ENCODE measurements around the gene SLC16A7.

The SLC16A7 gene

DNA sequence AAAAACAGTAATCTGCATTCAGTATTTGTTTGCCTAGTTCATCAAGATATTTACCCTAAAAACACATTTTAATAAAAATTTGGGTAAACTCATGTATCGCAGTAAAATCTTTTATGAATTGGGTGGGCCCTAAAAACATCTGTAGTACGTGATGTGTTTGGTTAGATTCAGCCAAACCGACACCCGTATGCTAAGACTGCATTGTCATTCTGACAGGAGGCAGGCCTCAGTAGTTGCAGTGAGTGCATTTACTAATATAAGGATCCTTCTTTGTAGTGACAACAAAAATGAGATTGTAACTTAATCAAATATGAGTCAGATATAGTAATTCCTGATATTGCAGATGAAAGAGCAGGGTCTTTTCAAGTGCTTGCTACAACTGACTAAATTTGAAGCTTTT is 191.8 kb downstream of the SLC16A7 start:
- no peak overlapping the region for H3K4me3 ChIP-seq (ENCODE audit: low read depth, low read length)
- no peak for TF ChIP-seq MYC (IDR thresholded peaks at IDR 0.05; ENCODE audit: low read depth, low read length)
- no peak for TF ChIP-seq POLR2A (IDR thresholded peaks at IDR 0.05; ENCODE audit: extremely low read depth, insufficient read length)
- TF ChIP-seq, protein P1, sequence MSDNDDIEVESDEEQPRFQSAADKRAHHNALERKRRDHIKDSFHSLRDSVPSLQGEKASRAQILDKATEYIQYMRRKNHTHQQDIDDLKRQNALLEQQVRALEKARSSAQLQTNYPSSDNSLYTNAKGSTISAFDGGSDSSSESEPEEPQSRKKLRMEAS (IDR thresholded peaks at IDR 0.05; ENCODE audit: low read depth, low read length), result no peak
- TF ChIP-seq, protein P2, sequence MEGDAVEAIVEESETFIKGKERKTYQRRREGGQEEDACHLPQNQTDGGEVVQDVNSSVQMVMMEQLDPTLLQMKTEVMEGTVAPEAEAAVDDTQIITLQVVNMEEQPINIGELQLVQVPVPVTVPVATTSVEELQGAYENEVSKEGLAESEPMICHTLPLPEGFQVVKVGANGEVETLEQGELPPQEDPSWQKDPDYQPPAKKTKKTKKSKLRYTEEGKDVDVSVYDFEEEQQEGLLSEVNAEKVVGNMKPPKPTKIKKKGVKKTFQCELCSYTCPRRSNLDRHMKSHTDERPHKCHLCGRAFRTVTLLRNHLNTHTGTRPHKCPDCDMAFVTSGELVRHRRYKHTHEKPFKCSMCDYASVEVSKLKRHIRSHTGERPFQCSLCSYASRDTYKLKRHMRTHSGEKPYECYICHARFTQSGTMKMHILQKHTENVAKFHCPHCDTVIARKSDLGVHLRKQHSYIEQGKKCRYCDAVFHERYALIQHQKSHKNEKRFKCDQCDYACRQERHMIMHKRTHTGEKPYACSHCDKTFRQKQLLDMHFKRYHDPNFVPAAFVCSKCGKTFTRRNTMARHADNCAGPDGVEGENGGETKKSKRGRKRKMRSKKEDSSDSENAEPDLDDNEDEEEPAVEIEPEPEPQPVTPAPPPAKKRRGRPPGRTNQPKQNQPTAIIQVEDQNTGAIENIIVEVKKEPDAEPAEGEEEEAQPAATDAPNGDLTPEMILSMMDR (IDR thresholded peaks at IDR 0.05; ENCODE audit: low read depth, low read length), result no peak
- DNase-seq (ENCODE audit: low read depth), result no peak

DNA sequence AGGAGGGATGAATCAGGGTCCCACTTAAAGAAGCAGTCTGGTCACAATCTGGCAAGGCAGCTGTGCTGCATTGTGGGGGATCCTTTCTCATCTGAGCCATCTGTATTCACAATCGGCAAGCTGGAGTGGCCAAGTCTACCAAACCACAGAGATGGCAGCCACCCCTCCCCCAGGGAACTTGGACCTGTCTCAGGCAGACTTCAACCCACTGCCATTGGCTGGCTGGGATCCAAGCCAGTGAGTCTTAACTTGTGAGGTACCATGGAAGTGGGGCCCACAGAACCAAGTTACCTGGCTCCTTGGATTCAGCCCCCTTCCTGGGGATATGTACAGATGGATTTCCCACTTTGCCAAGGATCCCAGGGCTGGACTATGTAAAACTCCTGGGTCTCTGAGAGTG is 196.8 kb downstream of the SLC16A7 start:
- DNase-seq (ENCODE audit: low read depth), result no peak
- H3K4me3 ChIP-seq (ENCODE audit: low read depth, low read length), result no peak overlapping the region
- TF ChIP-seq MYC (IDR thresholded peaks at IDR 0.05; ENCODE audit: low read depth, low read length) (no peak), POLR2A (IDR thresholded peaks at IDR 0.05; ENCODE audit: extremely low read depth, insufficient read length) (no peak)
- TF ChIP-seq, protein P2 (IDR thresholded peaks at IDR 0.05; ENCODE audit: low read depth, low read length), result no peak
- TF ChIP-seq, protein P1 (IDR thresholded peaks at IDR 0.05; ENCODE audit: low read depth, low read length), result no peak

DNA sequence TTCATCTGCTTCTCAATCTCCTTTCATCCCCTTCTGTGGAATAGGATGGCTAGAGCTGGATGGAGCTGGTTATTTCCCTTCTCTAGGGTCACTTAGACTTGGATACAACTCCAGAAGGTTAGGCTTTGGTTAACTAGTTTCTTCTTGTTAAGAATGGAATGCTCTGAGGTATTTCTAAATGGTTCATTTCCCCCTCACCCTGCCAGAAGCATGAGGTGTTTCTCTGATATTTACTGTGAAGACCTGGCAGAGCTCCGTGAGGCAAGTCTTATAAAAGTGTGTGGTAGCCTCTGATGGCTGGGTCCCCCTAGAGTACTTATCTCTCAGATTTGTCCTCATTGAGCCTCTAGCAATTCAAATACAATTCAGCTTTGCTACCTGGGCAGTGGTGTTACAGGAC is 207.9 kb downstream of the SLC16A7 start:
- DNase-seq (ENCODE audit: low read depth), result no peak
- TF ChIP-seq MYC (IDR thresholded peaks at IDR 0.05; ENCODE audit: low read depth, low read length) (no peak), POLR2A (IDR thresholded peaks at IDR 0.05; ENCODE audit: extremely low read depth, insufficient read length) (no peak)
- TF ChIP-seq, protein P1 (IDR thresholded peaks at IDR 0.05; ENCODE audit: low read depth, low read length), result no peak
- TF ChIP-seq, protein P2 (IDR thresholded peaks at IDR 0.05; ENCODE audit: low read depth, low read length), result no peak
- H3K4me3 ChIP-seq (ENCODE audit: low read depth, low read length), result no peak overlapping the region

DNA sequence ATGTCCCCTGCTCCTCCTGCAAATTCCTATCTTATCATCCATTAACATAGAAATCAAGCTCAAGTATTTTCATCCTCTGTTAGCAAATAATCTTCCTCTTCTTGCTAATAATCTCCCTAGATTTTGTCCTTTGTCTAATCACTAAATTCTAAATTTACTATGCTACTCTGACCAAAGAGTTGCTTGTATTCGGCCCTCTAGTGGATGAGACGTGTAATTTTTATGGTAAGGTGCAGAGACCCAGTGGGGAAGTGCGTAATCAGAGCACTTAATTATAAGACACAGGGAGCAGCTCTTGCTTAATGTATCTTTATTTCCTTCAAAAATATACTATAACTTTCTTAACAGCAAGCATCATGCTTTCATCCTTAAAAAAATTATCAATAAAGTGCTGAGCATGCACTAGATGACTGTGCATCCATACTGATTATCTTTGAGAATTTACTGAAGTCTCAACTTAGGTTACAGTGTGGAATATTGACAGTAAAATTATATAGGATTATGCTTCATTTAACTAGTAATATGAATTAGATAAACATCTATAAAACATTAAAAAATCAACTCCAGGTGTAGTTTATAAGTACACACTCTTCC is 212.6 kb downstream of the SLC16A7 start:
- H3K4me3 ChIP-seq (ENCODE audit: low read depth, low read length), result no peak overlapping the region
- TF ChIP-seq, protein P1 (IDR thresholded peaks at IDR 0.05; ENCODE audit: low read depth, low read length), result no peak
- TF ChIP-seq, protein P2 (IDR thresholded peaks at IDR 0.05; ENCODE audit: low read depth, low read length), result peak; percentile 74
- peak; percentile 50 for DNase-seq (ENCODE audit: low read depth)

DNA sequence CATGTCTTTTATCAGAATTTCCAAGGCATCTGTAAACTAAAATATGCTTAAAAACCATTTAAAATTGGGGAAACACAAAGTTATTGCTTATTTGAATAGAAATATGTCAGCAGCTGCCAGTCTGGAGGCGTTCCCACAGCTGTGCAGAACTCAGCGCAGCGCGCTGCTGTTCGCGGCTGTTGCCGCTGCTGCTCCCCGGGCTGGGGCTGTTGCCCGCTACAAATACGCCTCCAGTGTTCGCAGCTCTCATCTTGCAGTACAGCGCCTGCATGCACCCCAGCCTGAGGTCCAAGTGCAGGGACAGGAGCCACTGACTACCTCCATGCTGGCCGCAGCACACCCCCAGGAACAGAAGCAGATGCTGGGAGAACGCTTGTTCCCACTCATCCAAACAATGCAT is 216.2 kb downstream of the SLC16A7 start:
- no peak overlapping the region for H3K4me3 ChIP-seq (ENCODE audit: low read depth, low read length)
- TF ChIP-seq MYC (IDR thresholded peaks at IDR 0.05; ENCODE audit: low read depth, low read length), result no peak
- TF ChIP-seq POLR2A (IDR thresholded peaks at IDR 0.05; ENCODE audit: extremely low read depth, insufficient read length), result no peak
- TF ChIP-seq, protein P2 (IDR thresholded peaks at IDR 0.05; ENCODE audit: low read depth, low read length), result no peak
- no peak for DNase-seq (ENCODE audit: low read depth)

DNA sequence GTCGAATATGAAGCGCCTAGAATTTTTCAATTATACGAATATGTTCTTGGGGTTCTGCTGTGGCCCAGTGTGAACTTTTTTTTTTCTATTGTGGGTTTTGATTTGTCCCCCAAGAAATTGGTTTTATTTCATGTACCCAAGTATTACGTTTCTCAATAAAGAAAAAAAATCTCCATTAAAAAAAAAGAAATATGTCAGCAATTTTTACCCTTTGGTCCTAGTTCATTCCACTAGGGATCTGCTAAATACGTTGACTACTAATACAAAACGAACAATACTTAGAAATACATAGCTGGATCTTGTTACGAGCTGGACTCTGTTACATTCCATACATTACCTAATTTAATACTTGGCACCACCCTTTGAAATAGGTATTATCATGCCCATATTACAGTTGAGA is 216.9 kb downstream of the SLC16A7 start:
- DNase-seq (ENCODE audit: low read depth), result no peak
- no peak for TF ChIP-seq MYC (IDR thresholded peaks at IDR 0.05; ENCODE audit: low read depth, low read length)
- TF ChIP-seq, protein P1 (IDR thresholded peaks at IDR 0.05; ENCODE audit: low read depth, low read length), result no peak
- no peak for TF ChIP-seq POLR2A (IDR thresholded peaks at IDR 0.05; ENCODE audit: extremely low read depth, insufficient read length)
- no peak overlapping the region for H3K4me3 ChIP-seq (ENCODE audit: low read depth, low read length)
